ENCODE results near the gene RNF214.
A peak's percentile ranks its signal among the peaks of the same experiment; 100 is the strongest.

DNA sequence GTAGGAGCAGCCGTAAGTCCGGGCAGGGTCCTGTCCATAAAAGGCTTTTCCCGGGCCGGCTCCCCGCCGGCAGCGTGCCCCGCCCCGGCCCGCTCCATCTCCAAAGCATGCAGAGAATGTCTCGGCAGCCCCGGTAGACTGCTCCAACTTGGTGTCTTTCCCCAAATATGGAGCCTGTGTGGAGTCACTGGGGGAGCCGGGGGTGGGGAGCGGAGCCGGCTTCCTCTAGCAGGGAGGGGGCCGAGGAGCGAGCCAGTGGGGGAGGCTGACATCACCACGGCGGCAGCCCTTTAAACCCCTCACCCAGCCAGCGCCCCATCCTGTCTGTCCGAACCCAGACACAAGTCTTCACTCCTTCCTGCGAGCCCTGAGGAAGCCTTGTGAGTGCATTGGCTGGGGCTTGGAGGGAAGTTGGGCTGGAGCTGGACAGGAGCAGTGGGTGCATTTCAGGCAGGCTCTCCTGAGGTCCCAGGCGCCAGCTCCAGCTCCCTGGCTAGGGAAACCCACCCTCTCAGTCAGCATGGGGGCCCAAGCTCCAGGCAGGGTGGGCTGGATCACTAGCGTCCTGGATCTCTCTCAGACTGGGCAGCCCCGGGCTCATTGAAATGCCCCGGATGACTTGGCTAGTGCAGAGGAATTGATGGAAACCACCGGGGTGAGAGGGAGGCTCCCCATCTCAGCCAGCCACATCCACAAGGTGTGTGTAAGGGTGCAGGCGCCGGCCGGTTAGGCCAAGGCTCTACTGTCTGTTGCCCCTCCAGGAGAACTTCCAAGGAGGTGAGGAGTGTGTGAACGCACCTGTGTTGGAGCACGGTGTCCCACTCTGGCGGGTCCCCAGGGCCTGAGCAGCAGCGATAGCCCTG lies 33.2 kb upstream of the RNF214 start, which contains the start of gene TAGLN:
- peak; percentile 45 for TF ChIP-seq RCOR1 (IDR thresholded peaks at IDR 0.05; ENCODE audit: insufficient replicate concordance, low read length)
- TF ChIP-seq POLR2A (IDR thresholded peaks at IDR 0.05; ENCODE audit: low read depth, low read length): peak; percentile 98
- TF ChIP-seq, protein P1, sequence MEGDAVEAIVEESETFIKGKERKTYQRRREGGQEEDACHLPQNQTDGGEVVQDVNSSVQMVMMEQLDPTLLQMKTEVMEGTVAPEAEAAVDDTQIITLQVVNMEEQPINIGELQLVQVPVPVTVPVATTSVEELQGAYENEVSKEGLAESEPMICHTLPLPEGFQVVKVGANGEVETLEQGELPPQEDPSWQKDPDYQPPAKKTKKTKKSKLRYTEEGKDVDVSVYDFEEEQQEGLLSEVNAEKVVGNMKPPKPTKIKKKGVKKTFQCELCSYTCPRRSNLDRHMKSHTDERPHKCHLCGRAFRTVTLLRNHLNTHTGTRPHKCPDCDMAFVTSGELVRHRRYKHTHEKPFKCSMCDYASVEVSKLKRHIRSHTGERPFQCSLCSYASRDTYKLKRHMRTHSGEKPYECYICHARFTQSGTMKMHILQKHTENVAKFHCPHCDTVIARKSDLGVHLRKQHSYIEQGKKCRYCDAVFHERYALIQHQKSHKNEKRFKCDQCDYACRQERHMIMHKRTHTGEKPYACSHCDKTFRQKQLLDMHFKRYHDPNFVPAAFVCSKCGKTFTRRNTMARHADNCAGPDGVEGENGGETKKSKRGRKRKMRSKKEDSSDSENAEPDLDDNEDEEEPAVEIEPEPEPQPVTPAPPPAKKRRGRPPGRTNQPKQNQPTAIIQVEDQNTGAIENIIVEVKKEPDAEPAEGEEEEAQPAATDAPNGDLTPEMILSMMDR (conservative IDR thresholded peaks at IDR 0.05; ENCODE audit: low read depth, low read length): no peak
- 0 out of 2 replicates have a peak, but pooled peaks have one; percentile 2 for TF ChIP-seq RAD21 (IDR thresholded peaks at IDR 0.05; ENCODE audit: low read length)
- no peak for TF ChIP-seq NFE2L2 (IDR thresholded peaks at IDR 0.05; ENCODE audit: low read depth, low read length)
- peak; percentile 64; the same call in 1 of the 2 replicates for TF ChIP-seq MXI1 (IDR thresholded peaks at IDR 0.05; ENCODE audit: borderline replicate concordance, low read depth, low read length)
- TF ChIP-seq, protein P2, sequence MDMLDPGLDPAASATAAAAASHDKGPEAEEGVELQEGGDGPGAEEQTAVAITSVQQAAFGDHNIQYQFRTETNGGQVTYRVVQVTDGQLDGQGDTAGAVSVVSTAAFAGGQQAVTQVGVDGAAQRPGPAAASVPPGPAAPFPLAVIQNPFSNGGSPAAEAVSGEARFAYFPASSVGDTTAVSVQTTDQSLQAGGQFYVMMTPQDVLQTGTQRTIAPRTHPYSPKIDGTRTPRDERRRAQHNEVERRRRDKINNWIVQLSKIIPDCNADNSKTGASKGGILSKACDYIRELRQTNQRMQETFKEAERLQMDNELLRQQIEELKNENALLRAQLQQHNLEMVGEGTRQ (IDR thresholded peaks at IDR 0.05; ENCODE audit: low read depth, low read length): no peak
- TF ChIP-seq CEBPB (IDR thresholded peaks at IDR 0.05; ENCODE audit: low read depth, low read length): 0 out of 2 replicates have a peak, but pooled peaks have one; percentile 4
- no peak for TF ChIP-seq RFX5 (IDR thresholded peaks at IDR 0.05; ENCODE audit: low read depth, low read length)
- no peak for TF ChIP-seq CHD1 (IDR thresholded peaks at IDR 0.05; ENCODE audit: low read depth, low read length)
